Mesothelial cell of epicardium (in vitro differentiated cells): ENCODE results near the gene PDLIM1. TPM values are rescaled to one million over a fixed set of nuclear protein-coding genes. Genes with fewer than 3 reads are reported as not detected.

Source experiments
- DNase-seq, 2 experiments: peaks; one replicate each; pipeline ENCODE4 v3.0.0; 2021; ENCODE audit warnings: low spot score in 2 of 2; ENCODE audit not compliant: unreplicated experiment in 2 of 2
- H3K27ac Mint-ChIP-seq: 2 replicates; pipeline ENCODE4 v1.8.0; 2021; ENCODE audit warnings: mixed read lengths
- H3K27me3 Mint-ChIP-seq: 2 replicates; pipeline ENCODE4 v1.8.0; 2021; ENCODE audit warnings: low read depth, mixed read lengths
- H3K36me3 Mint-ChIP-seq: 2 replicates; pipeline ENCODE4 v1.8.0; 2021; ENCODE audit warnings: mixed read lengths
- H3K4me1 Mint-ChIP-seq: 2 replicates; pipeline ENCODE4 v1.8.0; 2021; ENCODE audit warnings: mixed read lengths
- H3K4me3 Mint-ChIP-seq: 2 replicates; pipeline ENCODE4 v1.8.0; 2021; ENCODE audit warnings: mild to moderate bottlenecking, moderate library complexity, mixed read lengths
- H3K9me3 Mint-ChIP-seq: 2 replicates; pipeline ENCODE4 v1.8.0; 2021; ENCODE audit warnings: mixed read lengths
- CTCF ChIP-seq: fragments of 200-600 bp; sonication (generic); IDR thresholded peaks from one replicate; pipeline ENCODE4 v1.5.0; 2021; ENCODE audit warnings: antibody characterized with exemption; ENCODE audit not compliant: unreplicated experiment
- total RNA-seq: library from RNA; stranded (reverse); gene quantifications from 3 replicates; pipeline ENCODE4 v1.2.1, GENCODE V29; 2021

The PDLIM1 gene
- total RNA-seq, 1 donor from 2014 or later: 121 TPM

GRCh38 chr10:95324436-95325268 is 33.8 kb upstream of the PDLIM1 start:
- Mint-ChIP-seq H3K4me3 (no peak overlapping the region), H3K27ac (no peak overlapping the region), H3K36me3 (no peaks in the 10 kb centered on the region), H3K9me3 (no peaks in the 10 kb centered on the region), H3K27me3 (no peaks in the 10 kb centered on the region), H3K4me1 (peaks cover 9% of the 10 kb centered on the region)
- no peak for DNase-seq
- TF ChIP-seq CTCF: no peak

GRCh38 chr10:95321554-95322301 is 30.9 kb upstream of the PDLIM1 start:
- no peak for DNase-seq
- Mint-ChIP-seq H3K4me1 (peaks cover 7% of the 10 kb centered on the region), H3K27me3 (no peaks in the 10 kb centered on the region), H3K27ac (no peak overlapping the region), H3K9me3 (no peaks in the 10 kb centered on the region), H3K36me3 (no peaks in the 10 kb centered on the region), H3K4me3 (no peak overlapping the region)
- TF ChIP-seq CTCF: no peak

- H3K27ac Mint-ChIP-seq: peak overlapping the region; percentile 26
- H3K4me1 Mint-ChIP-seq: peaks cover 10% of the 10 kb centered on the region
- no peak for TF ChIP-seq CTCF
- H3K4me3 Mint-ChIP-seq: no peak overlapping the region
- DNase-seq: no peak
- no peaks in the 10 kb centered on the region for H3K9me3 Mint-ChIP-seq
- no peaks in the 10 kb centered on the region for H3K27me3 Mint-ChIP-seq
- H3K36me3 Mint-ChIP-seq: no peaks in the 10 kb centered on the region
Measured at GRCh38 chr10:95319239-95319638, 28.4 kb upstream of the PDLIM1 start.

GRCh38 chr10:95315509-95315908 is 24.7 kb upstream of the PDLIM1 start:
- no peak for DNase-seq
- H3K9me3 Mint-ChIP-seq: no peaks in the 10 kb centered on the region
- no peaks in the 10 kb centered on the region for H3K36me3 Mint-ChIP-seq
- H3K27me3 Mint-ChIP-seq: no peaks in the 10 kb centered on the region
- no peak for TF ChIP-seq CTCF
- H3K27ac Mint-ChIP-seq: no peak overlapping the region
- H3K4me1 Mint-ChIP-seq: peaks cover 29% of the 10 kb centered on the region
- no peak overlapping the region for H3K4me3 Mint-ChIP-seq

GRCh38 chr10:95314192-95314918 is 23.6 kb upstream of the PDLIM1 start:
- Mint-ChIP-seq H3K36me3 (no peaks in the 10 kb centered on the region), H3K27ac (no peak overlapping the region), H3K4me3 (no peak overlapping the region), H3K27me3 (no peaks in the 10 kb centered on the region), H3K9me3 (no peaks in the 10 kb centered on the region), H3K4me1 (peaks cover 27% of the 10 kb centered on the region)
- TF ChIP-seq CTCF: no peak
- DNase-seq: no peak
